Liver (tissue), 3 donors: Measurements from ENCODE around the gene LHFPL2.

ENCODE experiments used
- GABPA ChIP-seq, 2 donors: IDR thresholded peaks in 1 of 2; conservative IDR thresholded peaks in 1 of 2; 2 replicates each; pipeline ENCODE4 v1.6.1; 2016; ENCODE audit warnings: antibody characterized with exemption in 2 of 2, mild to moderate bottlenecking in 1 of 2, moderate library complexity in 1 of 2
- JUND ChIP-seq, 2 donors: IDR thresholded peaks; 2 replicates each; pipeline ENCODE4 v1.6.1; 2016; ENCODE audit warnings: antibody characterized with exemption in 2 of 2
- NR2F2 ChIP-seq: IDR thresholded peaks from 2 replicates; pipeline ENCODE4 v1.6.1; 2016; ENCODE audit warnings: antibody characterized with exemption
- RAD21 ChIP-seq, 2 donors: IDR thresholded peaks; 2 replicates each; pipeline ENCODE4 v1.6.1; 2016; ENCODE audit warnings: antibody characterized with exemption in 2 of 2, mild to moderate bottlenecking in 2 of 2
- SP1 ChIP-seq: IDR thresholded peaks from 2 replicates; pipeline ENCODE4 v1.6.1; 2018; ENCODE audit warnings: antibody characterized with exemption, mild to moderate bottlenecking
- TAF1 ChIP-seq: conservative IDR thresholded peaks from 2 replicates; pipeline ENCODE4 v1.6.1; 2016; ENCODE audit warnings: antibody characterized with exemption, mild to moderate bottlenecking
- YY1 ChIP-seq: IDR thresholded peaks from 2 replicates; pipeline ENCODE4 v1.6.1; 2016; ENCODE audit warnings: antibody characterized with exemption, mild to moderate bottlenecking
- TF ChIP-seq, protein P1 (sequence below): fragments of 150-350 bp; IDR thresholded peaks from 2 replicates; pipeline ENCODE4 v1.5.1; 2017; ENCODE audit warnings: improper control_type of control experiment, low read depth, low read length; ENCODE audit not compliant: missing input control
- TF ChIP-seq, protein P2 (sequence below): IDR thresholded peaks from 2 replicates; pipeline ENCODE4 v1.6.1; 2016; ENCODE audit warnings: antibody characterized with exemption
- TF ChIP-seq, protein P3 (sequence below): IDR thresholded peaks from 2 replicates; pipeline ENCODE4 v1.6.1; 2016; ENCODE audit warnings: antibody characterized with exemption, mild to moderate bottlenecking
- TF ChIP-seq, protein P4 (sequence below): IDR thresholded peaks from 2 replicates; pipeline ENCODE4 v1.6.1; 2016; ENCODE audit warnings: antibody characterized with exemption
- donor health status: healthy.
- donor health status: healthy.

DNA sequence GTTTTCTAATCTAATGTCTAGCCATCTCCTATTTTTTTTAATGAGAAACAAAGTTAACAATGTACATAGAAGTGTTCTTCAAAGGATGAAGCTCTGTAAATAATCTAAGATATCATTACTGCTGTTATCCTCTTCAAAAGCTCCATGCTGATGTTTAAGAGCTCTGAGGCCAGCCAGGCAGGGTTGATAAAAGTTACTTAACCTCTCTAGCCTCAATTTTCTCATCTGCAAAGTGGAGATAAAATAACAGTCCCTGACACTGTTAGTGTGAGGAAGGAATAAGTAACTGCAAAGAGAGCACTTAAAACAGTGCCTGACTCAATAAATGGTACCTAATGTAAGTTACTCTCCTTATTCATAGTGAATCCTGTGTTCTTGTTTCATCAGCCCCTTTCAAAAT, 60.1 kb downstream of the LHFPL2 start:
- TF ChIP-seq, protein P1, sequence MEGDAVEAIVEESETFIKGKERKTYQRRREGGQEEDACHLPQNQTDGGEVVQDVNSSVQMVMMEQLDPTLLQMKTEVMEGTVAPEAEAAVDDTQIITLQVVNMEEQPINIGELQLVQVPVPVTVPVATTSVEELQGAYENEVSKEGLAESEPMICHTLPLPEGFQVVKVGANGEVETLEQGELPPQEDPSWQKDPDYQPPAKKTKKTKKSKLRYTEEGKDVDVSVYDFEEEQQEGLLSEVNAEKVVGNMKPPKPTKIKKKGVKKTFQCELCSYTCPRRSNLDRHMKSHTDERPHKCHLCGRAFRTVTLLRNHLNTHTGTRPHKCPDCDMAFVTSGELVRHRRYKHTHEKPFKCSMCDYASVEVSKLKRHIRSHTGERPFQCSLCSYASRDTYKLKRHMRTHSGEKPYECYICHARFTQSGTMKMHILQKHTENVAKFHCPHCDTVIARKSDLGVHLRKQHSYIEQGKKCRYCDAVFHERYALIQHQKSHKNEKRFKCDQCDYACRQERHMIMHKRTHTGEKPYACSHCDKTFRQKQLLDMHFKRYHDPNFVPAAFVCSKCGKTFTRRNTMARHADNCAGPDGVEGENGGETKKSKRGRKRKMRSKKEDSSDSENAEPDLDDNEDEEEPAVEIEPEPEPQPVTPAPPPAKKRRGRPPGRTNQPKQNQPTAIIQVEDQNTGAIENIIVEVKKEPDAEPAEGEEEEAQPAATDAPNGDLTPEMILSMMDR = no peak
- TF ChIP-seq RAD21 (IDR thresholded peaks at IDR 0.05) (no peak), SP1 (no peak), NR2F2 (no peak), JUND (IDR thresholded peaks at IDR 0.05) (no peak), GABPA (IDR thresholded peaks at IDR 0.05 in 1 of 2, conservative IDR thresholded peaks at IDR 0.05 in 1 of 2) (no peak), YY1 (no peak), TAF1 (no peak)
- TF ChIP-seq, protein P2, sequence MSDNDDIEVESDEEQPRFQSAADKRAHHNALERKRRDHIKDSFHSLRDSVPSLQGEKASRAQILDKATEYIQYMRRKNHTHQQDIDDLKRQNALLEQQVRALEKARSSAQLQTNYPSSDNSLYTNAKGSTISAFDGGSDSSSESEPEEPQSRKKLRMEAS = no peak
- TF ChIP-seq, protein P3, sequence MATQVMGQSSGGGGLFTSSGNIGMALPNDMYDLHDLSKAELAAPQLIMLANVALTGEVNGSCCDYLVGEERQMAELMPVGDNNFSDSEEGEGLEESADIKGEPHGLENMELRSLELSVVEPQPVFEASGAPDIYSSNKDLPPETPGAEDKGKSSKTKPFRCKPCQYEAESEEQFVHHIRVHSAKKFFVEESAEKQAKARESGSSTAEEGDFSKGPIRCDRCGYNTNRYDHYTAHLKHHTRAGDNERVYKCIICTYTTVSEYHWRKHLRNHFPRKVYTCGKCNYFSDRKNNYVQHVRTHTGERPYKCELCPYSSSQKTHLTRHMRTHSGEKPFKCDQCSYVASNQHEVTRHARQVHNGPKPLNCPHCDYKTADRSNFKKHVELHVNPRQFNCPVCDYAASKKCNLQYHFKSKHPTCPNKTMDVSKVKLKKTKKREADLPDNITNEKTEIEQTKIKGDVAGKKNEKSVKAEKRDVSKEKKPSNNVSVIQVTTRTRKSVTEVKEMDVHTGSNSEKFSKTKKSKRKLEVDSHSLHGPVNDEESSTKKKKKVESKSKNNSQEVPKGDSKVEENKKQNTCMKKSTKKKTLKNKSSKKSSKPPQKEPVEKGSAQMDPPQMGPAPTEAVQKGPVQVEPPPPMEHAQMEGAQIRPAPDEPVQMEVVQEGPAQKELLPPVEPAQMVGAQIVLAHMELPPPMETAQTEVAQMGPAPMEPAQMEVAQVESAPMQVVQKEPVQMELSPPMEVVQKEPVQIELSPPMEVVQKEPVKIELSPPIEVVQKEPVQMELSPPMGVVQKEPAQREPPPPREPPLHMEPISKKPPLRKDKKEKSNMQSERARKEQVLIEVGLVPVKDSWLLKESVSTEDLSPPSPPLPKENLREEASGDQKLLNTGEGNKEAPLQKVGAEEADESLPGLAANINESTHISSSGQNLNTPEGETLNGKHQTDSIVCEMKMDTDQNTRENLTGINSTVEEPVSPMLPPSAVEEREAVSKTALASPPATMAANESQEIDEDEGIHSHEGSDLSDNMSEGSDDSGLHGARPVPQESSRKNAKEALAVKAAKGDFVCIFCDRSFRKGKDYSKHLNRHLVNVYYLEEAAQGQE = no peak
- TF ChIP-seq, protein P4, sequence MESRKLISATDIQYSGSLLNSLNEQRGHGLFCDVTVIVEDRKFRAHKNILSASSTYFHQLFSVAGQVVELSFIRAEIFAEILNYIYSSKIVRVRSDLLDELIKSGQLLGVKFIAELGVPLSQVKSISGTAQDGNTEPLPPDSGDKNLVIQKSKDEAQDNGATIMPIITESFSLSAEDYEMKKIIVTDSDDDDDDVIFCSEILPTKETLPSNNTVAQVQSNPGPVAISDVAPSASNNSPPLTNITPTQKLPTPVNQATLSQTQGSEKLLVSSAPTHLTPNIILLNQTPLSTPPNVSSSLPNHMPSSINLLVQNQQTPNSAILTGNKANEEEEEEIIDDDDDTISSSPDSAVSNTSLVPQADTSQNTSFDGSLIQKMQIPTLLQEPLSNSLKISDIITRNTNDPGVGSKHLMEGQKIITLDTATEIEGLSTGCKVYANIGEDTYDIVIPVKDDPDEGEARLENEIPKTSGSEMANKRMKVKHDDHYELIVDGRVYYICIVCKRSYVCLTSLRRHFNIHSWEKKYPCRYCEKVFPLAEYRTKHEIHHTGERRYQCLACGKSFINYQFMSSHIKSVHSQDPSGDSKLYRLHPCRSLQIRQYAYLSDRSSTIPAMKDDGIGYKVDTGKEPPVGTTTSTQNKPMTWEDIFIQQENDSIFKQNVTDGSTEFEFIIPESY = no peak
